ENCODE measurements around the gene GPATCH8.
"Not testable (repeated sequence)": the region's sequence is repeated elsewhere in the genome, so short reads cannot be mapped to it uniquely, and the experiment has no call there.

The GPATCH8 gene

DNA sequence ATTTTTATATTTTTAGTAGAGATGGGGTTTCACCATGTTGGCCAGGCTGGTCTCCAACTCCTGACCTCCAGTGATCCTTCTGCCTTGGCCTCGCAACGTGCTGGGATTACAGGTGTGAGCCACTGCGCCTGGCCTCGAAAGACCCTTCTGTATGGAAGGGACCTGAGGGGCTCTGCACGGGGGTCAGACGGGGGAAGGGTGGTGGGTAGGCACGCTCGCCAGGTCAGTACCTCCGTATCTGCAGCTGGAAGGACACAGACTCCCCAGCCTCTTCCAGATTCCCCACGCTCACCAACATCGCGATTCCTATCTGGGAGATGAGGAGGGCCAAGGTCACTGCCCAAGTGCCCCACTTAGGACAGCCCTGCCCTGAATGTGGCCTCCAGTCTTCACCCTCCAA, 126.4 kb downstream of the GPATCH8 start:
- no peaks in the 10 kb centered on the region for H3K27me3 ChIP-seq
- TF ChIP-seq CTCF (IDR thresholded peaks at IDR 0.05; ENCODE audit: low read depth, low read length), result no peak
- no peaks in the 10 kb centered on the region for H3K36me3 ChIP-seq
- no peaks in the 10 kb centered on the region for H3K4me1 ChIP-seq
- no peaks in the 10 kb centered on the region for H3K9me3 ChIP-seq
- H3K4me3 ChIP-seq (ENCODE audit: low read depth, low read length), result no peak overlapping the region
- no peak for DNase-seq

- no peaks in the 10 kb centered on the region for H3K27me3 ChIP-seq
- peak; percentile 52 for DNase-seq
- TF ChIP-seq CTCF (IDR thresholded peaks at IDR 0.05; ENCODE audit: low read depth, low read length), result peak; percentile 61
- H3K4me3 ChIP-seq (ENCODE audit: low read depth, low read length), result no peak overlapping the region
- H3K9me3 ChIP-seq, result no peaks in the 10 kb centered on the region
- no peaks in the 10 kb centered on the region for H3K4me1 ChIP-seq
- no peaks in the 10 kb centered on the region for H3K36me3 ChIP-seq
Observed at GRCh38 chr17:44376124-44376523, 127.1 kb downstream of the GPATCH8 start.

- H3K4me3 ChIP-seq (ENCODE audit: low read depth, low read length), result no peak overlapping the region
- H3K36me3 ChIP-seq, result no peaks in the 10 kb centered on the region
- no peaks in the 10 kb centered on the region for H3K4me1 ChIP-seq
- H3K9me3 ChIP-seq, result no peaks in the 10 kb centered on the region
- no peaks in the 10 kb centered on the region for H3K27me3 ChIP-seq
- no peak for TF ChIP-seq CTCF (IDR thresholded peaks at IDR 0.05; ENCODE audit: low read depth, low read length)
- no peak for DNase-seq
Observed at GRCh38 chr17:44375196-44376017, 127.8 kb downstream of the GPATCH8 start.

GRCh38 chr17:44374306-44375195, 128.7 kb downstream of the GPATCH8 start:
- Histone ChIP-seq H3K4me3 (ENCODE audit: low read depth, low read length) (no peak overlapping the region), H3K27me3 (no peaks in the 10 kb centered on the region), H3K4me1 (no peaks in the 10 kb centered on the region), H3K36me3 (no peaks in the 10 kb centered on the region), H3K9me3 (no peaks in the 10 kb centered on the region)
- DNase-seq, result no peak
- no peak for TF ChIP-seq CTCF (IDR thresholded peaks at IDR 0.05; ENCODE audit: low read depth, low read length)

DNA sequence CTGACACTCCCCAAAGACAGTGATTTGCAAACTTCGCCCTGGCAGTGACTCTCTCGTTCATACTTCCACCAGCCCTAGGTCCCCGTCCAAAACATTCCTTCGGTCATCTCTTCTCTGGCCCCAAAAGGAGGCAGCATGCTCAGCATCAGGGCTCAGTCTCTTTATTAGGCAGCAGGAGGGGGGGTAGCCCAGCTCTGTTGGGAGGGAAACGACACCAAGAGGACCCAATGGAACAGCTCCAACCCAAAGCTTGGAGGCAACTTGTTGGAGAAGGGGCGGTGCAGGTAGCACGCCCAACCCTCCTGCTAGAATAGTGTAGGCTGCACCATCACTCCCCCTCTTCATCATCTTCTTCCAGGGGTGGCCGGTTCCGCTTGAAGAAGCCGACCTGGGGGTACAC, 131.2 kb downstream of the GPATCH8 start:
- no peaks in the 10 kb centered on the region for H3K27me3 ChIP-seq
- H3K4me1 ChIP-seq, result no peaks in the 10 kb centered on the region
- H3K4me3 ChIP-seq (ENCODE audit: low read depth, low read length), result no peak overlapping the region
- H3K36me3 ChIP-seq, result no peaks in the 10 kb centered on the region
- DNase-seq, result no peak
- no peaks in the 10 kb centered on the region for H3K9me3 ChIP-seq
- no peak for TF ChIP-seq CTCF (IDR thresholded peaks at IDR 0.05; ENCODE audit: low read depth, low read length)

DNA sequence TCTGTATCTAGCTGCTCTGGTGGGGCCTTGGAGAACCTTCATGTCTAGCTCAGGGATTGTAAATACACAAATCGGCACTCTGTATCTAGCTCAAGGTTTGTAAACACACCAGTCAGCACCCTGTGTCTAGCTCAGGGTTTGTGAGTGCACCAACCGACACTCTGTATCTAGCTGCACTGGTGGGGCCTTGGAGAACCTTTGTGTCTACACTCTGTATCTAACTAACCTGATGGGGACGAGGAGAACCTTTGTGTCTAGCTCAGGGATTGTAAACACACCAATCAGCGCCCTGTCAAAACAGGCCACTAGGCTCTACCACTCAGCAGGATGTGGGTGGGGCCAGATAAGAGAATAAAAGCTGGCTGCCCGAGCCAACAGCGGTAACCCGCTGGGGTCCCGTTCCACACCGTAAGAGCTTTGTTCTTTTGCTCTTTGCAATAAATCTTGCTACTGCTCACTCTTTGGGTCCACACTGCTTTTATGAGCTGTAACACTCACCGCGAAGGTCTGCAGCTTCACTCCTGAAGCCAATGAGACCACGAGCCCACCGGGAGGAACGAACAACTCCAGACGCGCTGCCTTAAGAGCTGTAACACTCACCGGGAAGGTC, 133.7 kb downstream of the GPATCH8 start:
- H3K4me3 ChIP-seq (ENCODE audit: low read depth, low read length); DNase-seq: not testable (repeated sequence)

DNA sequence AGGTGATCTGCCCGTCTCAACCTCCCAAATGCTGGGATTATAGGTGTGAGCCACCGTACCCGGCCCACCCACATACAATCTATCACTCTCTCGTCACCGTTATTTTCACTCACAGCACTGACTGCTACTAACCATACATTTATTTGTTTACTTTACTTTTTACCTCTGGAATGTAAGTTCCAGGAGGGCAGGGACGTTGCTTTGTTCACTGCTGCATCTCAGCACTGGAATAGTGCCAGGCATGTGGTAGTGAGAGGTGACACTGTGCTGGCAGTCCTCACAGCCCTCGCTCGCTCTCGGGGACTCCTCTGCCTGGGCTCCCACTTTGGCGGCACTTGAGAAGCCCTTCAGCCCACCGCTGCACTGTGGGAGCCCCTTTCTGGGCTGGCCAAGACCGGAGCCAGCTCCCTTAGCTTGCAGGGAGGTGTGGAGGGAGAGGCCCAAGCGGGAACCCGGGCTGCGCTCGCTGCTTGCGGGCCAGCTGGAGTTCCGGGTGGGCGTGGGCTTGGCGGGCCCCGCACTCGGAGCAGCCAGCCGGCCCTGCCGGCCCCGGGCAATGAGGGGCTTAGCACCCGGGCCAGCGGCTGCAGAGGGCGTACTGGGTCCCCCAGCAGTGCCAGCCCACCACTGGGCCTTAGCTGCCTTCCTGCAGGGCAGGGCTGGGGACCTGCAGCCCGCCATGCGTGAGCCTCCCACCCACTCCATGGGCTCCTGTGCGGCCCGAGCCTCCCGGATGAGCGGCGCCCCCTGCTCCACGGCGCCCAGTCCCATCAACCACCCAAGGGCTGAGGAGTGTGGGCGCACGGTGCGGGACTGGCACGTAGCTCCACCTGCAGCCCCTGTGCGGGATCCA, 134.6 kb downstream of the GPATCH8 start:
- not testable (repeated sequence) for H3K9me3 ChIP-seq

More for the DNA sequence above, 133.7 kb downstream of the GPATCH8 start:
- H3K27me3 ChIP-seq, H3K4me1 ChIP-seq, H3K9me3 ChIP-seq, H3K36me3 ChIP-seq: not testable (repeated sequence)

More for the DNA sequence above, 134.6 kb downstream of the GPATCH8 start:
- H3K4me3 ChIP-seq (ENCODE audit: low read depth, low read length); H3K4me1 ChIP-seq; DNase-seq; H3K27me3 ChIP-seq; H3K36me3 ChIP-seq: not testable (repeated sequence)
